Activated T-cell treated with anti-CD3 and anti-CD28 coated beads, Interleukin-2, amount 50 U/mL, for 72 hours (primary cell): ENCODE measurements around the gene EFEMP1. TPM values are rescaled to one million over a fixed set of nuclear protein-coding genes. Genes with fewer than 3 reads are reported as not detected.

ENCODE experiments used
- ATAC-seq, 2 donors: fragments of 150-1000 bp; cut with Tn5 transposase; replicated peaks in 1 of 2; 2 replicates each; pipeline ENCODE4 v1.10.0; 2021; ENCODE audit warnings: moderate library complexity in 2 of 2, mild to moderate bottlenecking in 1 of 2
- DNase-seq, 2 donors: peaks; one replicate each; pipeline ENCODE4 v3.0.0; 2021 to 2022; ENCODE audit warnings: mixed read lengths in 1 of 2
- H3K27ac Mint-ChIP-seq: one replicate; pipeline ENCODE4 v1.8.0; 2022; ENCODE audit warnings: mild to moderate bottlenecking, moderate library complexity, mixed read lengths
- H3K27me3 Mint-ChIP-seq: one replicate; pipeline ENCODE4 v1.8.0; 2022; ENCODE audit warnings: low read depth, mixed read lengths
- H3K36me3 Mint-ChIP-seq, 2 donors: one replicate each; pipeline ENCODE4 v1.8.0; 2022; ENCODE audit warnings: mixed read lengths in 2 of 2, mild to moderate bottlenecking in 1 of 2; ENCODE audit not compliant: insufficient read depth in 2 of 2
- H3K4me1 Mint-ChIP-seq: one replicate; pipeline ENCODE4 v1.8.0; 2022; ENCODE audit warnings: low read depth, mixed read lengths
- H3K4me3 Mint-ChIP-seq, 2 donors: one replicate each; pipeline ENCODE4 v1.8.0; 2022; ENCODE audit warnings: mild to moderate bottlenecking in 2 of 2, mixed read lengths in 2 of 2, moderate library complexity in 2 of 2
- H3K9me3 Mint-ChIP-seq, 2 donors: one replicate each; pipeline ENCODE4 v1.8.0; 2022; ENCODE audit warnings: mixed read lengths in 2 of 2
- total RNA-seq, 2 donors: library from RNA; stranded (reverse); gene quantifications; one replicate each; pipeline ENCODE4 v1.2.3, GENCODE V29; 2022

EFEMP1 gene
- total RNA-seq, 2 donors from 2014 or later, result not detected

DNA sequence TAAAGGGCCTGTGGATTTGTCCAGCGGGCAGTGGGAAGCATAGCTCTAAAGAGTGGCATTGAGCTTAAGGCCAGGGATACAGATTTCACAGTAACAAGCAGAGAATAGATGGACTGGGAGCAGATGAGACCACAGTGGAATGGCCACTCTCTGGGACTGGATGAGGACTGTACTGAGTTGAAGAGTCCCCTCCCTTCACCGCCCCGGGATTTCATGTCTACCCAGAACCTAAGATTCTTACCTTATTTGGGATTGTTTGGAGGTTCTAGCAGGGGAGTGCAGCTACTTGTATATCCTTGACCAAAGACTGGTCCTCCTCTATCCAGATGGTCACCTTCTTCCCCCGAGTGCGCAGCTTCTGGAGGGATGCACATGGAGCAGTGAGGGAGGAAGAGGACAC is 28.0 kb upstream of the EFEMP1 start:
- H3K27ac Mint-ChIP-seq, result no peak overlapping the region
- DNase-seq, result no peak
- H3K4me3 Mint-ChIP-seq, result no peak overlapping the region
- H3K9me3 Mint-ChIP-seq, result no peaks in the 10 kb centered on the region
- ATAC-seq, result no peak
- H3K36me3 Mint-ChIP-seq, result no peaks in the 10 kb centered on the region
- H3K4me1 Mint-ChIP-seq, result no peaks in the 10 kb centered on the region
- H3K27me3 Mint-ChIP-seq, result no peaks in the 10 kb centered on the region

DNA sequence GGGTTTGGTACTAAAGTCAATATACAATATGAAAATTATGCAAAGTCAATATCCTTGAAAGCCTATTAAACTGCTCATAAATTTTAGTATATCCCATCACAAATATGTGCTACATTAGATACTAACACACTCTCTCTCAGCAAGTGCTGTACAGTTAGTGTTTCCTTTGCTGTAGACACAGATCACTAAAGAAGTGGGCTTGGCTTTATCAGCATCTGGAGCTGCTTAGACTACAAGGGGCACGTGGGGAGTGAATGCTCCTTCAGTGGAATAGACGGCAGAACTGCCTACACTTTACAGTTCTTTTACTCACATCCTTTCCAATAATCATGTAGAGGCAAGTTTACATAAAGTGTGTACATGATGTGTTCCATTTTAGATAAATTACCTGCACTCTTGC is 26.0 kb upstream of the EFEMP1 start:
- ATAC-seq (no peak), DNase-seq (no peak)
- Mint-ChIP-seq H3K27ac (no peak overlapping the region), H3K27me3 (no peaks in the 10 kb centered on the region), H3K4me1 (no peaks in the 10 kb centered on the region), H3K4me3 (no peak overlapping the region), H3K9me3 (no peaks in the 10 kb centered on the region), H3K36me3 (no peaks in the 10 kb centered on the region)

DNA sequence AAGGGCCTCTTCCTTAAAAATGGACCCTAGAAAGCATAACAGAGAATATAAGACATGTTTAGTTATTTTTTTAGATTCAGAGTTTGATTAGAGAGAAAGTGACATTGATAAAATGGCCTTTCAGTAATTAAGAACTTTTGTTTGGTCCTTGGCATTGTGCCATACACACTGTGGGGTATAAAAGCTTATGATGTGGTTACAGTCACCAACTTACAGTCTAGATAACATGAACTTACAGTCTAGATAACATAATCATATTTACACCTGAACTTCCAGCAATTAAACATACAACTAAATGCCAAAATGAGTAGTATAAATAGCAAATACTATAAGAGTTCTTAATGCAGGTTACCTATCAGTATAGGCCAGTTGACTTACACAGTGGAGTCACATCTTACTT is 25.6 kb upstream of the EFEMP1 start:
- no peaks in the 10 kb centered on the region for H3K9me3 Mint-ChIP-seq
- ATAC-seq (no peak), DNase-seq (no peak)
- no peaks in the 10 kb centered on the region for H3K4me1 Mint-ChIP-seq
- H3K27ac Mint-ChIP-seq, result no peak overlapping the region
- H3K4me3 Mint-ChIP-seq, result no peak overlapping the region
- no peaks in the 10 kb centered on the region for H3K27me3 Mint-ChIP-seq
- H3K36me3 Mint-ChIP-seq, result no peaks in the 10 kb centered on the region

DNA sequence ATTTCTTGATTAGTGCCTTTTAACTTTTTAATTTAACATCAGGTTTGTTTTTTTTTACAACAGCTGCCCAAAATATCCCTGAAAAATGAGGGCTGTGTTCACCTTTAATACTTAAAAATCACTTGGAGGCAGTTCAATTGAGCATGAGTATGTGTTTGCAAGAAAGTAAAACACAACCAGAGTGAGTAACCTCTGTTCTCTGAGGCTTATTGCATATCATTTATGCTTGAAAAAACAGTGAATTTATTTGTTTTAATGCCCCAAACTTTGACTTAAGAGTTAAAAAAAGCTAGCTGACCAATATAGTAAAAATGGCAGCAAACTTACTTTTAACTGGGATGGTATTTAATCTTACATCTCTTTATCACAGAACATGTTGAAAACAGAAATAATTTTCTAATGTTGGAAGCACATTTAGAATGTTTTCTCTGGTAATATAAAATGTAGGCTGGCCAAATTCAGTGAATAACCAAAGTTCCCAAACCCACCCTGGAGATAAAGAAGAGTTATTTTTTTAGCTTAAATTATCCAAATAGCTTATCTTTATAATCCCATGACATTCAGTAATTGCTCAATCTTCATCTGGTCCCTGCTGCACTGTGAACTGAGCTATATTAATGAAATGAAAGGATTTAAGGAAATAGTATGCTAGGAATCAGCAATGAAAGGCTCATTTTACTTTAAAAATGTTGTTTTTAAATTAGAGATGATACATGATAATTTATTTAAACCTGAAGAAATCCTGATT is 24.8 kb upstream of the EFEMP1 start:
- Mint-ChIP-seq H3K4me1 (no peaks in the 10 kb centered on the region), H3K9me3 (no peaks in the 10 kb centered on the region), H3K4me3 (no peak overlapping the region), H3K36me3 (no peaks in the 10 kb centered on the region), H3K27ac (no peak overlapping the region), H3K27me3 (no peaks in the 10 kb centered on the region)
- DNase-seq (no peak), ATAC-seq (no peak)

DNA sequence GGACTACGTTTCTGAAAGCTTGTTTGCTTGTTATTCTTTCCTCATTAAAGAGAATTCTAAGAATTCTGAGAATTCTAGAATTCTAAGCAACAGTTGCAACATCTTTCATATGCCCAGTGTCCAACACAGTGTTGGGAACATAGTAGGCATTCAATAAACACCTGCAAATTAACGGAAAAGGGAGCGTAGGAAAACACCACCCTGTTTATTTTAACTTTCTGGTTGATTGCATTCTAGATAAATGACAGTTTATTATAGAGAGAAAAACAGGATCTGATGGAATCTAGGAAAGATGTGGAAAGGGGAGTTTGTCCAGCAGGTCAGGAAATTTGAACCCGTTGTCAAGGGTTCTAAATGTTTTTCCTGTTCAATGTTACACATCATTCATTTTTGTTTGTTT is 24.2 kb upstream of the EFEMP1 start:
- Mint-ChIP-seq H3K9me3 (no peaks in the 10 kb centered on the region), H3K27ac (no peak overlapping the region), H3K36me3 (no peaks in the 10 kb centered on the region), H3K4me3 (no peak overlapping the region), H3K27me3 (no peaks in the 10 kb centered on the region), H3K4me1 (no peaks in the 10 kb centered on the region)
- DNase-seq (no peak), ATAC-seq (no peak)

DNA sequence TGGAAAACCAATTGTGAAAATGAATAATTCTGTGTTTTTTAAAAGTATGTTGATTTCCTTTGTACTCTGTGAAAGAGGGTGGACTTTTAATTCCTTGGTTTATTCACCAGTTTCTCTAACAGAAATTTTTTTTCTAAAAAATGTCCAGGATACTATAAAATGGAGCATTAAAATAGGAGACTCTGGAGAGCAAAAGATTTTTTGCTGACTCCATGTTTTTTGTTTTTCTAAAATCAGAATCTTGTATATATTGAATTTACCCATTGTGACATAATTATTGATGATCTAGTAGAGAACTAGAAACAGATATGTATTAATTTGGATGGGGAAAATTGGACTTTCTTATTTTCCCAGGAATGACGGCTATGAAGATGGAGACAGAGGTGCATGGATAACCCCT is 23.2 kb upstream of the EFEMP1 start:
- Mint-ChIP-seq H3K9me3 (no peaks in the 10 kb centered on the region), H3K27me3 (no peaks in the 10 kb centered on the region), H3K4me1 (no peaks in the 10 kb centered on the region), H3K4me3 (no peak overlapping the region), H3K36me3 (no peaks in the 10 kb centered on the region), H3K27ac (no peak overlapping the region)
- ATAC-seq, result no peak
- DNase-seq, result no peak

DNA sequence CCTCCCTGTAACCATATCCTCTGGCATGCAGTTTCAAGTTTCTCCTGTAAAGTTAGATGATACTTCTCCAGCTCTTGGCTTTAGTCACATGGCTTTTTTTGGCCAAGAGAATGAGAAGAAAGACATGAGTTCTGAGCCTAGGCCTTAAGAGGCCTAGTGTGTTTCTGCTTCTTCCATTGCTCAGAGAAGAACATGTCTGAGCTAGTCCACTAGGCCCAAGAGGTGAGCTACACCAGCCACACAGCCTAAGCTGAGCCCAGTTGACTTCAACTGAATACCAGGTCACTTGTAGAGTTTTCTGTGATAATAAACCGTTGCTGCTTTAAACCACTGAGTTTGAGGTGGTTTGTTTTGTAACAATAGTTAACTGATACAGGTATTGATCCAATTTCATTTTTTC is 19.9 kb upstream of the EFEMP1 start:
- Mint-ChIP-seq H3K36me3 (no peaks in the 10 kb centered on the region), H3K4me1 (no peaks in the 10 kb centered on the region), H3K9me3 (no peaks in the 10 kb centered on the region), H3K27ac (peak overlapping the region; percentile 7), H3K27me3 (no peaks in the 10 kb centered on the region), H3K4me3 (no peak overlapping the region)
- ATAC-seq (no peak), DNase-seq (no peak)

DNA sequence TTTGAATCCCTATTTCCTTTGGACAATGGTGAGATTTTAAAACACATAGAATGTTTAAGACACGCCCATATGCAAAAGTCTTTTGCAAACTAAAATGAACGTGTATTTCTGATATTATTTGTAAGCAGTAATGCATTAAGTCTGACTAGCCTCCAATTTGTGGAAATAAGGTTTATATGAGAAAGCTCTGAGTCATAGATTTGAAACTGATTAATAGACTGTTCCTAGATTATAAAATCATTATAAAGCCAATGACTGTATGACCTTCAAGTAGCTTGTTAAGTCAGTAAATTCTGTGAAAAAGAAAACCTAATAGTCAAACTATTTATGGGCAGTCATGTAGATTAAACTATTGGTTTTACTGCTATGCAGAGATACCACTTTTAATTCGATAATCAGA is 12.8 kb upstream of the EFEMP1 start:
- ATAC-seq, result no peak
- Mint-ChIP-seq H3K4me1 (no peaks in the 10 kb centered on the region), H3K4me3 (no peak overlapping the region), H3K27me3 (peaks cover 15% of the 10 kb centered on the region), H3K9me3 (peaks cover 0 to 2% of the 10 kb centered on the region in 2 donors), H3K27ac (no peak overlapping the region), H3K36me3 (no peaks in the 10 kb centered on the region)
- no peak for DNase-seq

DNA sequence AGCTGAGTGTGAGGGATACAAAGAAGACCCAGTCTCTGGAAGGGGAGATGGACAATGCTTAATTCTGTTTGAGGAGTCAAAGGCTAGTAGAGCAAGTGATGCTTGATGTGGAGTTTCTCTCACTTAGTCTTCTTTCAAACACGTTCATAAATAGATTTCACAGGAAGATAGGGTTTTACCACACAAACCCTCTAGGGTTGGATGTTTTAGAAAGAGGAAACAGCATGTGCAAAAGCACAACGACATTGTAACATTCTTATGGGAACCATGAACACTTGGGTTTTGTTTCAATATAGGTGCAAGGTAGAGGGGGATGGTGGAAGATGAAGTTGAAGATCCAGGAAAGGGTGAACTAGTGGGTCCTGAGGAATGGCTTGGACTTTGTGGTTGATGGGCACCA is 10.8 kb upstream of the EFEMP1 start:
- Mint-ChIP-seq H3K4me3 (no peak overlapping the region), H3K36me3 (no peaks in the 10 kb centered on the region), H3K27me3 (peaks cover 15% of the 10 kb centered on the region), H3K9me3 (peaks cover 0 to 2% of the 10 kb centered on the region in 2 donors), H3K27ac (no peak overlapping the region), H3K4me1 (no peaks in the 10 kb centered on the region)
- no peak for ATAC-seq
- no peak for DNase-seq

DNA sequence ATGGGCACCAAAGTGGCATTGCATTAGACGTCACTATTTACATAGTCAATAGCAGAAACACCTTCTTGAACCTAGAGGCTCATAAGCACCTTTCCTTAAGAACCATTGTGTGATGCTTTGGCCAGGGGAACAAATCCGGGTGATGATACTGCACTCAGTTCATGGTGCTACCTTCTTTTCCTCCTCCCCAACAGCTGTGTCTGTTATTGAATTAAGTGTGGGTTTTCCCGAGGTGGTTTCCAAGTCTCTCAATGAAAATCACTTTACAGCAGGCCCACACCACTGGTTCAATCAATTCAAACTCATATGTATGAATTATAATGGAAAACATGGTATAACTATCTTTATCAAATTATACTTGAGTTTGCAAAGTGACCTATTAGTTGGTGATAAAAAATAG is 9.3 kb upstream of the EFEMP1 start:
- no peak overlapping the region for H3K27ac Mint-ChIP-seq
- H3K4me1 Mint-ChIP-seq, result no peaks in the 10 kb centered on the region
- H3K27me3 Mint-ChIP-seq, result peaks cover 15% of the 10 kb centered on the region
- no peaks in the 10 kb centered on the region for H3K36me3 Mint-ChIP-seq
- no peak overlapping the region for H3K4me3 Mint-ChIP-seq
- H3K9me3 Mint-ChIP-seq, result peaks cover 0 to under 1% of the 10 kb centered on the region in 2 donors
- DNase-seq (no peak), ATAC-seq (no peak)

DNA sequence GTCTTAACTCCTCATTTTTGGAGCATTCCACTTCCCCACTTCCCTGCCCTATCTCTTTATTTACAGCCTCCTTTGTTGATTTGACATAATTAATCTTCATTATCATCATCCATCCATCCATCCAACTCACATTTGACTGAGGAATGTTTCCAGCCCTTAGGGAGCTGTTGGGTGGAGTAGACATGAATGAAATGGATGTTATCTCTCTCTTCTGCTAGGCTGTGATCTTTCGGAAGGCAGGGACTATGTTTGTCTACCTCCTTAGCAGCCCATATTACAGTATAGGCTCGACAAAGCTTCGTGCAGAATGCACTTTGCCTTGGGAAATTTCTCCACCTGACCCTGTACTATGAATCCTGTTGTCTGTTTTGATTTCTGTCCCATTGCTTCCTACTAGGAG is 7.7 kb upstream of the EFEMP1 start:
- no peaks in the 10 kb centered on the region for H3K9me3 Mint-ChIP-seq
- DNase-seq, result no peak
- H3K4me1 Mint-ChIP-seq, result no peaks in the 10 kb centered on the region
- H3K36me3 Mint-ChIP-seq, result no peaks in the 10 kb centered on the region
- no peak overlapping the region for H3K27ac Mint-ChIP-seq
- no peak for ATAC-seq
- peaks cover 24% of the 10 kb centered on the region for H3K27me3 Mint-ChIP-seq
- no peak overlapping the region for H3K4me3 Mint-ChIP-seq

DNA sequence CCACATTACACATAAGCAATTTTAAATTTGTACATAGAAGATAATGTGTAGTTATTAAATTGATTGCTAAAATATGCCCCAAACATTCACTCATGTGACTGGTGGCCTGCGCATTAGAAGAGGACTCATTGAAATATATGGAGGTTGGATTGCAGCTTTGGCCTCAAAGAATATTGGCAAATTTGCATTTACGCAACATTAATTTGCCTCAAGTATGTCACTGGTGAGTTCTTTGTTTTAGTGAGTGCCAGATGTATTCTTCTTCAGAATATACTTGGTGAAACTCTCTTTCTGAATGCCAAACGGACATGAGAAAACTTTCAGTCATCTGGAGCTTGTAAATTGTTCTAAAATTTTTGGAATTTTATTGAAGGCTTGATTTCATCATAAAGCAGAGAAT is 5.9 kb upstream of the EFEMP1 start:
- H3K27ac Mint-ChIP-seq, result no peak overlapping the region
- peaks cover 25% of the 10 kb centered on the region for H3K27me3 Mint-ChIP-seq
- ATAC-seq, result no peak
- no peaks in the 10 kb centered on the region for H3K4me1 Mint-ChIP-seq
- no peaks in the 10 kb centered on the region for H3K9me3 Mint-ChIP-seq
- H3K36me3 Mint-ChIP-seq, result no peaks in the 10 kb centered on the region
- no peak overlapping the region for H3K4me3 Mint-ChIP-seq
- DNase-seq, result no peak

DNA sequence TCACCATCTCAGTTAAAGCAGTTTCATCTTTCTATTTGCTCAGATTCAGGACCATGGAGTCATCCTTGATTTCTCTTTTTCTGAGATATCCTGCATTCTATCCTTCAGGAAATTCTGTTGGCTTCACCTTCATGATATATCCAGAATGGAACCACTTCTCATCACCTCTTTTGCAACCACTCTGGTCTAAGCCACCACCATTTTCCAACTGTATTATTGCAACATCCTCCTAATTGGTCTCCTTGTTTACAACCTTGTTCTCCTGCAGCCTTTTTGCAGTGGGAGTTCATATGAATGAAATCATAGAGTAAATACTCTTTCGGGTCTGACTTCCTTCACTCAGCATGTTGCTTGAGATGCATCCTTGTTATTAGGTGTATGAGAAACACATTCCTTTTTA is 3.4 kb upstream of the EFEMP1 start:
- Mint-ChIP-seq H3K27ac (no peak overlapping the region), H3K9me3 (no peaks in the 10 kb centered on the region)

DNA sequence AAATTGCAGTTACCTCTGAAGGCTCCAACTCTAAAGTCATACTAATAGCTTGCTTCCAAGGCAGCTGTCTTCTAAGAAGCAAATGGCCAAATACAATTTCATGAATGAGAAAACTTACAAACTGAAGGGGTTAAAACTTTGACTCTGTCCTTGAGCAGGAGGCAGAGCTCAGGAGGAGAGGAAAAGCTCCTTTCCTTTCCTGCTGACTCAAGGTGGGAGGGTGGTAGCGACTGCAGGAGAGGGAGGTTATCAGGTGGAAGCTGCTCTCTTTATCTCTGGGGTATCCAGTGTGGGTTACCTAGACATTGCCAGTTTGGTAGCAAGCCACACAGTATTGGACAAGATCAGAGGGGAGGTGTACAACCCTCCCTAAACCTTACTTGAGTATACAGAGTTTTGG is 2.7 kb upstream of the EFEMP1 start:
- H3K4me1 Mint-ChIP-seq, result peaks cover 6% of the 10 kb centered on the region
- peaks cover 0 to 1% of the 10 kb centered on the region in 2 donors for H3K36me3 Mint-ChIP-seq
- no peak overlapping the region for H3K4me3 Mint-ChIP-seq
- ATAC-seq, result no peak
- no peak overlapping the region for H3K27ac Mint-ChIP-seq
- H3K27me3 Mint-ChIP-seq, result peaks cover 44% of the 10 kb centered on the region
- DNase-seq, result no peak
- no peaks in the 10 kb centered on the region for H3K9me3 Mint-ChIP-seq

More for the DNA sequence above, 3.4 kb upstream of the EFEMP1 start:
- no peak for DNase-seq
- Mint-ChIP-seq H3K4me1 (peaks cover 6% of the 10 kb centered on the region), H3K27me3 (peaks cover 36% of the 10 kb centered on the region), H3K36me3 (peaks cover 0 to 1% of the 10 kb centered on the region in 2 donors), H3K4me3 (no peak overlapping the region)
- ATAC-seq, result no peak
